Ovary (tissue), 3 donors: ENCODE measurements around the gene ABCC5.

Experiments used
- EP300 ChIP-seq: sonication (generic); formaldehyde crosslinking; IDR thresholded peaks from one replicate; pipeline ENCODE4 v1.6.1; 2017; ENCODE audit warnings: antibody characterized with exemption
- POLR2A ChIP-seq: fragments of 450-650 bp; IDR thresholded peaks from one replicate; pipeline ENCODE4 v1.6.1; 2017; ENCODE audit warnings: antibody characterized with exemption, mild to moderate bottlenecking, moderate library complexity
- TF ChIP-seq, protein P1 (sequence below), 3 donors: fragments of 450-650 bp in 2 of 3; fragments of 200-600 bp in 1 of 3; IDR thresholded peaks; one replicate each; pipeline versions ENCODE4 v1.5.1 to v1.8.0; 2016 to 2022; ENCODE audit warnings: antibody characterized with exemption in 3 of 3, mild to moderate bottlenecking in 1 of 3
- donor health status: DM: no; HTN: no; CAD: no.

- TF ChIP-seq, protein P1, sequence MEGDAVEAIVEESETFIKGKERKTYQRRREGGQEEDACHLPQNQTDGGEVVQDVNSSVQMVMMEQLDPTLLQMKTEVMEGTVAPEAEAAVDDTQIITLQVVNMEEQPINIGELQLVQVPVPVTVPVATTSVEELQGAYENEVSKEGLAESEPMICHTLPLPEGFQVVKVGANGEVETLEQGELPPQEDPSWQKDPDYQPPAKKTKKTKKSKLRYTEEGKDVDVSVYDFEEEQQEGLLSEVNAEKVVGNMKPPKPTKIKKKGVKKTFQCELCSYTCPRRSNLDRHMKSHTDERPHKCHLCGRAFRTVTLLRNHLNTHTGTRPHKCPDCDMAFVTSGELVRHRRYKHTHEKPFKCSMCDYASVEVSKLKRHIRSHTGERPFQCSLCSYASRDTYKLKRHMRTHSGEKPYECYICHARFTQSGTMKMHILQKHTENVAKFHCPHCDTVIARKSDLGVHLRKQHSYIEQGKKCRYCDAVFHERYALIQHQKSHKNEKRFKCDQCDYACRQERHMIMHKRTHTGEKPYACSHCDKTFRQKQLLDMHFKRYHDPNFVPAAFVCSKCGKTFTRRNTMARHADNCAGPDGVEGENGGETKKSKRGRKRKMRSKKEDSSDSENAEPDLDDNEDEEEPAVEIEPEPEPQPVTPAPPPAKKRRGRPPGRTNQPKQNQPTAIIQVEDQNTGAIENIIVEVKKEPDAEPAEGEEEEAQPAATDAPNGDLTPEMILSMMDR (IDR thresholded peaks at IDR 0.05), result no peak
- TF ChIP-seq POLR2A (no peak), EP300 (no peak)
Measured at GRCh38 chr3:184050217-184050847, 32.6 kb upstream of the ABCC5 start.
